A673 (cell line): Measurements from ENCODE around the gene FUCA1. TPM values are rescaled to one million over a fixed set of nuclear protein-coding genes. Genes with fewer than 3 reads are reported as not detected.

Experiments used
- BruUV-seq: library from RNA; stranded (reverse); fragments of 400-500 nt; replicated peaks from 2 replicates; lab custom pipeline; 2021; lab: Mats Ljungman, UMichigan
- CTCF ChIA-PET: fragments of 300-600 bp; sonication (Branson Sonifier 250); formaldehyde crosslinking; loops from one replicate; lab custom pipeline; 2022; ENCODE audit warnings: antibody characterized with exemption; lab: Charles Lee
- POLR2A ChIA-PET: fragments of 300-600 bp; sonication (Branson Sonifier 250); formaldehyde crosslinking; loops from one replicate; lab custom pipeline; 2022; ENCODE audit warnings: antibody characterized with exemption; ENCODE audit not compliant: low non-redundant PET; lab: Charles Lee
- DNase-seq: peaks from one replicate; pipeline ENCODE4 v3.0.0-alpha.2; 2015; ENCODE audit warnings: low spot score
- H3K27ac ChIP-seq: fragments of 200-600 bp; sonication (generic); 2 replicates; pipeline ENCODE4 v1.5.1; 2016; ENCODE audit warnings: mixed run types, low read depth, mild to moderate bottlenecking, mixed read lengths, antibody characterized with exemption, low read length; ENCODE audit not compliant: poor library complexity, severe bottlenecking
- H3K27me3 ChIP-seq: fragments of 200-600 bp; sonication (generic); replicated peaks from 2 replicates; pipeline ENCODE4 v1.6.1; 2017; ENCODE audit warnings: mixed run types, low read depth, mild to moderate bottlenecking, mixed read lengths, antibody characterized with exemption, low read length; ENCODE audit not compliant: insufficient read depth, poor library complexity
- H3K36me3 ChIP-seq: fragments of 200-600 bp; sonication (generic); 2 replicates; pipeline ENCODE4 v1.6.1; 2016; ENCODE audit warnings: mixed run types, mild to moderate bottlenecking, mixed read lengths, antibody characterized with exemption, low read length; ENCODE audit not compliant: insufficient read depth, poor library complexity, severe bottlenecking
- H3K4me1 ChIP-seq: fragments of 200-600 bp; sonication (generic); 2 replicates; pipeline ENCODE4 v1.6.1; 2017; ENCODE audit warnings: mixed run types, mild to moderate bottlenecking, mixed read lengths, antibody characterized with exemption, low read length; ENCODE audit not compliant: insufficient read depth, poor library complexity, severe bottlenecking
- H3K4me3 ChIP-seq: fragments of 200-600 bp; sonication (generic); 2 replicates; pipeline ENCODE4 v1.5.1; 2016; ENCODE audit warnings: low read depth, mixed run types, mild to moderate bottlenecking, mixed read lengths, low read length; ENCODE audit not compliant: poor library complexity, severe bottlenecking
- H3K9me3 ChIP-seq: fragments of 200-600 bp; sonication (generic); 2 replicates; pipeline ENCODE4 v1.6.1; 2016; ENCODE audit warnings: mixed run types, low read depth, mild to moderate bottlenecking, mixed read lengths, antibody characterized with exemption, low read length; ENCODE audit not compliant: poor library complexity, severe bottlenecking
- EZH2 ChIP-seq: fragments of 200-600 bp; sonication (generic); IDR thresholded peaks from 2 replicates; pipeline ENCODE4 v1.6.1; 2017; ENCODE audit warnings: borderline replicate concordance, low read depth, mild to moderate bottlenecking, mixed read lengths, antibody characterized with exemption, low read length; ENCODE audit not compliant: poor library complexity, severe bottlenecking
- intact Hi-C: fragments of 100-400 bp; cut with micrococcal nuclease; formaldehyde crosslinking; loops from one replicate; pipeline ENCODE4 v1.10.0; 2022; ENCODE audit not compliant: unreplicated experiment
- total RNA-seq: library from RNA; stranded (reverse); gene quantifications from 2 replicates; pipeline ENCODE4 v1.2.3, GENCODE V29; 2021
- TF ChIP-seq, protein P1 (sequence below): fragments of 300-800, 200-600 bp; sonication (generic); conservative IDR thresholded peaks from 2 replicates; pipeline ENCODE4 v1.5.1; 2017; ENCODE audit warnings: low read depth, mild to moderate bottlenecking, antibody characterized with exemption, low read length, moderate library complexity, mixed read lengths

Gene FUCA1
- total RNA-seq, 1 experiment from 2014 or later: 8.9 TPM

GRCh38 chr1:23914921-23915320 lies 46.8 kb upstream of the FUCA1 start:
- Histone ChIP-seq H3K27ac (no peak overlapping the region), H3K4me1 (no peaks in the 10 kb centered on the region), H3K9me3 (no peaks in the 10 kb centered on the region), H3K4me3 (no peak overlapping the region), H3K36me3 (no peaks in the 10 kb centered on the region), H3K27me3 (no peaks in the 10 kb centered on the region)
- no TSS peak for BruUV-seq
- POLR2A ChIA-PET: no interaction called here
- CTCF ChIA-PET: no interaction called here
- TF ChIP-seq, protein P1, sequence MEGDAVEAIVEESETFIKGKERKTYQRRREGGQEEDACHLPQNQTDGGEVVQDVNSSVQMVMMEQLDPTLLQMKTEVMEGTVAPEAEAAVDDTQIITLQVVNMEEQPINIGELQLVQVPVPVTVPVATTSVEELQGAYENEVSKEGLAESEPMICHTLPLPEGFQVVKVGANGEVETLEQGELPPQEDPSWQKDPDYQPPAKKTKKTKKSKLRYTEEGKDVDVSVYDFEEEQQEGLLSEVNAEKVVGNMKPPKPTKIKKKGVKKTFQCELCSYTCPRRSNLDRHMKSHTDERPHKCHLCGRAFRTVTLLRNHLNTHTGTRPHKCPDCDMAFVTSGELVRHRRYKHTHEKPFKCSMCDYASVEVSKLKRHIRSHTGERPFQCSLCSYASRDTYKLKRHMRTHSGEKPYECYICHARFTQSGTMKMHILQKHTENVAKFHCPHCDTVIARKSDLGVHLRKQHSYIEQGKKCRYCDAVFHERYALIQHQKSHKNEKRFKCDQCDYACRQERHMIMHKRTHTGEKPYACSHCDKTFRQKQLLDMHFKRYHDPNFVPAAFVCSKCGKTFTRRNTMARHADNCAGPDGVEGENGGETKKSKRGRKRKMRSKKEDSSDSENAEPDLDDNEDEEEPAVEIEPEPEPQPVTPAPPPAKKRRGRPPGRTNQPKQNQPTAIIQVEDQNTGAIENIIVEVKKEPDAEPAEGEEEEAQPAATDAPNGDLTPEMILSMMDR: no peak
- TF ChIP-seq EZH2: no peak
- intact Hi-C loops: loop anchor here (5.0 kb wide), 1 partner anchor 108 kb away; no protein-coding TSS in a partner anchor
- DNase-seq: no peak

DNA sequence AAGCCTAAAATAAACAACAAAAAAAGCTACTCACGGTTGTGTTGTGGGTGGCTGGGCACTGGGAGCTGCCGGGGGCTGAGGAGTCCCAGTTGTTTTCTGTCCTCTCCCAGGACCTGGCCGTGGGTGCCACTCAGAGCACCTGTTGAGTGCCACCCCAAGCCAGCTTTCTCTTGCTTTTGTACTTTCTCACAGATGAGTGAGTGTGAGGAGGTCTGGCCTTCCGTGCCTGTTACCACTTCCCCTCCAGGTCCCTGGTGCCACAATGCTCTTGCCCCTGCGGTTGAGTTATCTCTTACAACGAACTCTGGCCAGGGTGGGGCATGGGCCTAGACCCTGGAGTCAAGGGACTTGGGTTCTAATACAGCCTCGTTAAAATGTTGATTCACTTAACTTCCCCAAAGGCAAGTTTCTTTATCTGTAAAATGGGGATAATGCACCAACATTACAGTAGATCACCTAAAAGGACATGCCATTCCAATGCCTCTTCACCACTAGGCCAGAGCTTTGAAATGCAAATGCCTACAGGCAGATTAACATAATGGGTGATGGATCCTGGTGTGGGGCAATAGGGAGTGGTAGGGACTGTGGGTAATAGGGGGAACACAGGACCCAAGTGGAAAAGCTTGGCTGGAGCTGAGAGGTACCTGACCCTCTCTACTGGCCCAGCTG lies 45.3 kb upstream of the FUCA1 start, which contains the start of gene CNR2:
TSS of gene CNR2 (minus strand) at position 151 of the 669 bp plus-strand sequence. CDS start 37,745 bp downstream, outside the sequence.
- POLR2A ChIA-PET: no interaction called here
- BruUV-seq: no TSS peak
- H3K27me3 ChIP-seq: no peaks in the 10 kb centered on the region
- no peaks in the 10 kb centered on the region for H3K36me3 ChIP-seq
- no peak within 1 kb of the TSS for H3K27ac ChIP-seq
- no peak for TF ChIP-seq EZH2
- TF ChIP-seq, protein P1: no peak
- intact Hi-C loops: no loop called here
- H3K9me3 ChIP-seq: no peaks in the 10 kb centered on the region
- no peak for DNase-seq
- CTCF ChIA-PET: interaction anchor here (0.7 kb wide), 1 partner anchor 18 kb away, joined by 3 read pairs; no protein-coding TSS in a partner anchor
- H3K4me1 ChIP-seq: no peaks in the 10 kb centered on the region
- no peak within 1 kb of the TSS for H3K4me3 ChIP-seq

- H3K4me3 ChIP-seq: no peak overlapping the region
- DNase-seq: no peak
- ChIA-PET CTCF (no interaction called here), POLR2A (no interaction called here)
- no peaks in the 10 kb centered on the region for H3K9me3 ChIP-seq
- no peak overlapping the region for H3K27ac ChIP-seq
- BruUV-seq: no TSS peak
- H3K36me3 ChIP-seq: no peaks in the 10 kb centered on the region
- intact Hi-C loops: no loop called here
- TF ChIP-seq, protein P1: no peak
- TF ChIP-seq EZH2: no peak
- H3K4me1 ChIP-seq: no peaks in the 10 kb centered on the region
- no peaks in the 10 kb centered on the region for H3K27me3 ChIP-seq
Observed at GRCh38 chr1:23911921-23912320, 43.8 kb upstream of the FUCA1 start.
